ENCODE data around the gene SLC22A24. TPM values are rescaled to one million over a fixed set of nuclear protein-coding genes. Genes with fewer than 3 reads are reported as not detected.

SLC22A24 gene
- polyA plus RNA-seq, 1 of the 3 experiments (the other 2 are of a cell fraction): not detected

DNA sequence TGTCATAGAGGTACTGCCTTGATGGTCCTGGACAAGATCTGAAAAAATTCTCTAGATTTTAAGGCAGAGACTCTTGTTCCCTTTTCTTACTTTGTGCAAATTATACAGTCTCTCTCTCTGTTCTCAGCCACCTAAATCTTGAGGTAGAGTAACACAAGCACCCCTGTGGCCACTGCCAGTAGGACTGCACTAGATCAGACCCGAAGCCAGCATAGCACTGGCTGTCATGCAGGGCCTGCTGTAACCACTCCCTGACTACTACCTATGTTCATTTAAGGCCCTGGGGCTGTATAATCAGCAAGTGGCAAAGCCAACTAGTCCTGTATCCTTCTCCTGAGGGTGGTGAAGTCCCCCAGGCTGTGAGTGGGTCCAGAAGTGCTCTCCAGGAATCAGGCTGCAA is 11.8 kb upstream of the SLC22A24 start:
- H3K4me1 ChIP-seq (ENCODE audit: control insufficient read depth in 1 of 2, insufficient read depth in 2 of 2, low read depth in 1 of 2, low read length in 1 of 2): no peaks in the 10 kb centered on the region
- no peak overlapping the region for H3K4me3 ChIP-seq (ENCODE audit: low read depth in 2 of 2, low read length in 1 of 2)
- no peaks in the 10 kb centered on the region for H3F3A ChIP-seq (replicated peaks; ENCODE audit: insufficient read depth)
- H3K4me2 ChIP-seq: no peak overlapping the region
- H3K36me3 ChIP-seq (replicated peaks in 1 of 2; ENCODE audit: control insufficient read depth in 1 of 2, insufficient read depth in 2 of 2, low read length in 1 of 2): no peaks in the 10 kb centered on the region
- ChIA-PET POLR2A (no interaction called here), CTCF (no interaction called here)
- 0 out of 2 replicates have a peak, but pooled peaks cover 4% of the 10 kb centered on the region for H3K27me3 ChIP-seq (ENCODE audit: insufficient read depth)
- no peak overlapping the region for H2AFZ ChIP-seq (ENCODE audit: low read depth)
- H4K20me1 ChIP-seq (ENCODE audit: insufficient read depth): no peaks in the 10 kb centered on the region
- H3K27ac ChIP-seq (ENCODE audit: low read depth in 2 of 2, low read length in 1 of 2): no peak overlapping the region
- H3K79me2 ChIP-seq (ENCODE audit: insufficient read depth): no peaks in the 10 kb centered on the region
- no peak for TF ChIP-seq FOSL2 (IDR thresholded peaks at IDR 0.05; ENCODE audit: borderline replicate concordance, low read depth)
- no peak for TF ChIP-seq JUND (IDR thresholded peaks at IDR 0.05)
- no peak for TF ChIP-seq EP300 (IDR thresholded peaks at IDR 0.05; ENCODE audit: borderline replicate concordance in 1 of 2, low read depth in 1 of 2, low read length in 1 of 2)
- TF ChIP-seq RCOR1 (IDR thresholded peaks at IDR 0.05; ENCODE audit: low read length): no peak
- no peak for TF ChIP-seq NRF1 (IDR thresholded peaks at IDR 0.05; ENCODE audit: low read depth, low read length)
- no peak for TF ChIP-seq EZH2phosphoT487 (IDR thresholded peaks at IDR 0.05; ENCODE audit: borderline replicate concordance, low read depth)
- no peak for TF ChIP-seq SIN3A (IDR thresholded peaks at IDR 0.05; ENCODE audit: borderline replicate concordance, low read depth, low read length)
- TF ChIP-seq RAD21 (IDR thresholded peaks at IDR 0.05; ENCODE audit: low read length): no peak
- no peak for TF ChIP-seq USF1 (IDR thresholded peaks at IDR 0.05; ENCODE audit: borderline replicate concordance, low read depth)
- H3K9ac ChIP-seq: no peak overlapping the region
- 9% methylated on average over 1 of the region's 1 CpG for WGBS (ENCODE audit: low lambda C conversion rate)
- DNase-seq: no peak
- H3K9me3 ChIP-seq: no peaks in the 10 kb centered on the region
- H3K9me2 ChIP-seq: no peaks in the 10 kb centered on the region

GRCh38 chr11:63146581-63146980 is 2.6 kb upstream of the SLC22A24 start:
- H4K20me1 ChIP-seq (ENCODE audit: insufficient read depth): no peaks in the 10 kb centered on the region
- no peak for DNase-seq
- H3K4me1 ChIP-seq (ENCODE audit: control insufficient read depth in 1 of 2, insufficient read depth in 2 of 2, low read depth in 1 of 2, low read length in 1 of 2): peaks cover 0 to 19% of the 10 kb centered on the region in 2 experiments; a peak in 1 of 4 replicates
- no peaks in the 10 kb centered on the region for H3K9me3 ChIP-seq
- H3K36me3 ChIP-seq (replicated peaks in 1 of 2; ENCODE audit: control insufficient read depth in 1 of 2, insufficient read depth in 2 of 2, low read length in 1 of 2): no peaks in the 10 kb centered on the region
- H3K9ac ChIP-seq: no peak overlapping the region
- no peak overlapping the region for H2AFZ ChIP-seq (ENCODE audit: low read depth)
- no peak overlapping the region for H3K4me3 ChIP-seq (ENCODE audit: low read depth in 2 of 2, low read length in 1 of 2)
- WGBS (ENCODE audit: low lambda C conversion rate): 8% methylated on average over 2 of the region's 2 CpGs
- no peaks in the 10 kb centered on the region for H3K79me2 ChIP-seq (ENCODE audit: insufficient read depth)
- ChIA-PET CTCF (no interaction called here), POLR2A (no interaction called here)
- H3K27ac ChIP-seq (ENCODE audit: low read depth in 2 of 2, low read length in 1 of 2): no peak overlapping the region
- H3K27me3 ChIP-seq (ENCODE audit: insufficient read depth): no peaks in the 10 kb centered on the region
- peaks cover 6% of the 10 kb centered on the region for H3F3A ChIP-seq (replicated peaks; ENCODE audit: insufficient read depth)
- H3K4me2 ChIP-seq: no peak overlapping the region
- no peaks in the 10 kb centered on the region for H3K9me2 ChIP-seq
- no peak for TF ChIP-seq RXRA (IDR thresholded peaks at IDR 0.05; ENCODE audit: borderline replicate concordance, low read depth)
- TF ChIP-seq RAD21 (IDR thresholded peaks at IDR 0.05; ENCODE audit: low read length): no peak
- TF ChIP-seq POLR2AphosphoS5 (IDR thresholded peaks at IDR 0.05; ENCODE audit: low read depth, low read length): no peak
- no peak for TF ChIP-seq TCF12 (IDR thresholded peaks at IDR 0.05)
- no peak for TF ChIP-seq FOSL2 (IDR thresholded peaks at IDR 0.05; ENCODE audit: borderline replicate concordance, low read depth)
- TF ChIP-seq JUND (IDR thresholded peaks at IDR 0.05): no peak
- TF ChIP-seq GATA2 (CRISPR knock-in tag; IDR thresholded peaks at IDR 0.05): no peak
- no peak for TF ChIP-seq NRF1 (IDR thresholded peaks at IDR 0.05; ENCODE audit: low read depth, low read length)
- TF ChIP-seq CHD2 (IDR thresholded peaks at IDR 0.05; ENCODE audit: low read length, partially characterized antibody): no peak
- TF ChIP-seq, protein P1, sequence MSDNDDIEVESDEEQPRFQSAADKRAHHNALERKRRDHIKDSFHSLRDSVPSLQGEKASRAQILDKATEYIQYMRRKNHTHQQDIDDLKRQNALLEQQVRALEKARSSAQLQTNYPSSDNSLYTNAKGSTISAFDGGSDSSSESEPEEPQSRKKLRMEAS (IDR thresholded peaks at IDR 0.05; ENCODE audit: low read depth): no peak
- no peak for TF ChIP-seq EZH2phosphoT487 (IDR thresholded peaks at IDR 0.05; ENCODE audit: borderline replicate concordance, low read depth)
- no peak for TF ChIP-seq NFIC (IDR thresholded peaks at IDR 0.05; ENCODE audit: borderline replicate concordance)
- TF ChIP-seq RFX5 (IDR thresholded peaks at IDR 0.05; ENCODE audit: low read length): no peak
- TF ChIP-seq FOXJ3 (CRISPR knock-in tag; IDR thresholded peaks at IDR 0.05): no peak
- no peak for TF ChIP-seq RCOR1 (IDR thresholded peaks at IDR 0.05; ENCODE audit: low read length)
- TF ChIP-seq USF1 (IDR thresholded peaks at IDR 0.05; ENCODE audit: borderline replicate concordance, low read depth): no peak
- no peak for TF ChIP-seq EP300 (IDR thresholded peaks at IDR 0.05; ENCODE audit: borderline replicate concordance in 1 of 2, low read depth in 1 of 2, low read length in 1 of 2)
- no peak for TF ChIP-seq REST (IDR thresholded peaks at IDR 0.05; ENCODE audit: low read depth, low read length)
- no peak for TF ChIP-seq ZBTB33 (IDR thresholded peaks at IDR 0.05; ENCODE audit: borderline replicate concordance, low read depth)

Data from SK-N-SH (cell line).